HL-60 (cell line): ENCODE results near the gene KCMF1.

Experiments used
- DNase-seq, 2 experiments: peaks; one replicate each; pipeline ENCODE4 v3.0.0-alpha.2; 2010 to 2020; ENCODE audit warnings: low read depth in 1 of 2, low spot score in 1 of 2
- H3K27ac ChIP-seq: fragments of 250-450 bp; sonication (Bioruptor Pico); replicated peaks from 2 replicates; pipeline ENCODE4 v1.5.1; 2020; ENCODE audit warnings: mild to moderate bottlenecking, moderate library complexity
- H3K27me3 ChIP-seq: fragments of 250-450 bp; sonication (Bioruptor Pico); 2 replicates; pipeline ENCODE4 v1.5.1; 2021; ENCODE audit warnings: mild to moderate bottlenecking, moderate library complexity; ENCODE audit not compliant: insufficient read depth, poor library complexity, severe bottlenecking
- H3K4me3 ChIP-seq: replicated peaks from 2 replicates; pipeline ENCODE4 v1.5.1; 2011; ENCODE audit warnings: mild to moderate bottlenecking, control low read depth, low read length; ENCODE audit not compliant: insufficient read depth
- CTCF ChIP-seq: IDR thresholded peaks from one replicate; pipeline ENCODE4 v1.5.1; 2011; ENCODE audit warnings: low read length, control low read depth, inconsistent platforms; ENCODE audit not compliant: insufficient read depth
- GABPA ChIP-seq: IDR thresholded peaks from 2 replicates; pipeline ENCODE4 v1.6.1; 2012; ENCODE audit warnings: low read depth
- POLR2AphosphoS5 ChIP-seq: IDR thresholded peaks from 2 replicates; pipeline ENCODE4 v1.6.1; 2012; ENCODE audit warnings: low read depth
- REST ChIP-seq: IDR thresholded peaks from 2 replicates; pipeline ENCODE4 v1.6.1; 2012; ENCODE audit warnings: low read depth; ENCODE audit not compliant: insufficient replicate concordance
- SPI1 ChIP-seq: IDR thresholded peaks from 2 replicates; pipeline ENCODE4 v1.6.1; 2012; ENCODE audit warnings: low read depth, mild to moderate bottlenecking, borderline replicate concordance

Gene KCMF1

GRCh38 chr2:85071096-85071495, 100.1 kb downstream of the KCMF1 start:
- DNase-seq: no peak
- TF ChIP-seq GABPA: no peak
- no peak for TF ChIP-seq CTCF
- no peak for TF ChIP-seq SPI1
- TF ChIP-seq POLR2AphosphoS5: no peak
- no peak for TF ChIP-seq REST

GRCh38 chr2:85073033-85073432, 102.1 kb downstream of the KCMF1 start:
- DNase-seq: no peak
- peaks cover 5% of the 10 kb centered on the region for H3K27me3 ChIP-seq
- TF ChIP-seq CTCF: no peak
- TF ChIP-seq SPI1: no peak
- TF ChIP-seq POLR2AphosphoS5: no peak
- no peak for TF ChIP-seq GABPA
- no peak for TF ChIP-seq REST
- no peak overlapping the region for H3K4me3 ChIP-seq
- no peak overlapping the region for H3K27ac ChIP-seq

More at GRCh38 chr2:85071096-85071495, 100.1 kb downstream of the KCMF1 start:
- Histone ChIP-seq H3K27me3 (peaks cover 5% of the 10 kb centered on the region), H3K4me3 (no peak overlapping the region), H3K27ac (no peak overlapping the region)

- no peak for TF ChIP-seq CTCF
- no peak for TF ChIP-seq SPI1
- no peak for TF ChIP-seq GABPA
- TF ChIP-seq REST: no peak
- Histone ChIP-seq H3K27me3 (peaks cover 5% of the 10 kb centered on the region), H3K4me3 (no peak overlapping the region)
Observed at GRCh38 chr2:85076618-85077274, 105.8 kb downstream of the KCMF1 start.

More at GRCh38 chr2:85076618-85077274, 105.8 kb downstream of the KCMF1 start:
- DNase-seq: no peak
- no peak overlapping the region for H3K27ac ChIP-seq
